RWPE2 (cell line): Measurements from ENCODE around the gene FAM200B.

Experiments
- ATAC-seq: fragments of 200-7000 bp; cut with Tn5 transposase; 3 replicates; pipeline ENCODE4 v1.9.1; 2021; ENCODE audit warnings: low read depth
- DNase-seq: peaks from one replicate; pipeline ENCODE4 v3.0.0-alpha.2; 2020; ENCODE audit warnings: low spot score
- H3K27ac ChIP-seq: fragments of 450-650 bp; 2 replicates; pipeline ENCODE4 v1.5.1; 2017; ENCODE audit warnings: mild to moderate bottlenecking; ENCODE audit not compliant: poor library complexity, severe bottlenecking
- H3K27me3 ChIP-seq: fragments of 250-450 bp; sonication (Bioruptor Pico); 2 replicates; pipeline ENCODE4 v1.5.1; 2021; ENCODE audit warnings: mild to moderate bottlenecking, moderate library complexity; ENCODE audit not compliant: insufficient read depth, poor library complexity, severe bottlenecking
- H3K36me3 ChIP-seq: fragments of 250-450 bp; sonication (Bioruptor Pico); 2 replicates; pipeline ENCODE4 v1.5.1; 2020; ENCODE audit warnings: low read depth, mild to moderate bottlenecking, moderate library complexity
- H3K4me1 ChIP-seq: fragments of 250-450 bp; sonication (Bioruptor Pico); 2 replicates; pipeline ENCODE4 v1.5.1; 2021; ENCODE audit warnings: mild to moderate bottlenecking, moderate library complexity; ENCODE audit not compliant: insufficient read depth, poor library complexity, severe bottlenecking
- H3K4me3 ChIP-seq: fragments of 250-450 bp; sonication (Bioruptor Pico); 2 replicates; pipeline ENCODE4 v1.5.1; 2021; ENCODE audit warnings: mild to moderate bottlenecking, moderate library complexity; ENCODE audit not compliant: severe bottlenecking
- H3K9me3 ChIP-seq: fragments of 250-450 bp; sonication (Bioruptor Pico); 2 replicates; pipeline ENCODE4 v1.5.1; 2021; ENCODE audit warnings: mild to moderate bottlenecking, moderate library complexity; ENCODE audit not compliant: severe bottlenecking
- CTCF ChIP-seq: fragments of 450-650 bp; IDR thresholded peaks from one replicate; pipeline ENCODE4 v1.5.1; 2017; ENCODE audit warnings: mild to moderate bottlenecking, moderate library complexity; ENCODE audit not compliant: poor library complexity, severe bottlenecking

FAM200B gene

GRCh38 chr4:15707363-15707715 is 25.7 kb downstream of the FAM200B start:
- H3K27me3 ChIP-seq: no peaks in the 10 kb centered on the region
- ATAC-seq: no peak
- H3K9me3 ChIP-seq: no peaks in the 10 kb centered on the region
- no peak for TF ChIP-seq CTCF
- H3K27ac ChIP-seq: no peak overlapping the region
- H3K36me3 ChIP-seq: no peaks in the 10 kb centered on the region
- no peaks in the 10 kb centered on the region for H3K4me1 ChIP-seq
- DNase-seq: no peak
- H3K4me3 ChIP-seq: no peak overlapping the region

- Histone ChIP-seq H3K27me3 (no peaks in the 10 kb centered on the region), H3K4me3 (no peak overlapping the region), H3K9me3 (no peaks in the 10 kb centered on the region), H3K36me3 (no peaks in the 10 kb centered on the region), H3K4me1 (peaks cover 1% of the 10 kb centered on the region), H3K27ac (no peak overlapping the region)
- ATAC-seq (no peak), DNase-seq (no peak)
- TF ChIP-seq CTCF: no peak
Measured at GRCh38 chr4:15711762-15712161, 30.1 kb downstream of the FAM200B start.

- H3K9me3 ChIP-seq: no peaks in the 10 kb centered on the region
- H3K4me3 ChIP-seq: no peak overlapping the region
- peaks cover 3% of the 10 kb centered on the region for H3K4me1 ChIP-seq
- TF ChIP-seq CTCF: no peak
- H3K27ac ChIP-seq: no peak overlapping the region
- H3K36me3 ChIP-seq: no peaks in the 10 kb centered on the region
- no peak for DNase-seq
- no peak for ATAC-seq
- H3K27me3 ChIP-seq: no peaks in the 10 kb centered on the region
Measured at GRCh38 chr4:15712214-15712613, 30.6 kb downstream of the FAM200B start.

- H3K4me1 ChIP-seq: peaks cover 3% of the 10 kb centered on the region
- DNase-seq (no peak), ATAC-seq (no peak)
- no peak for TF ChIP-seq CTCF
- no peak overlapping the region for H3K4me3 ChIP-seq
- no peak overlapping the region for H3K27ac ChIP-seq
- H3K36me3 ChIP-seq: no peaks in the 10 kb centered on the region
- no peaks in the 10 kb centered on the region for H3K27me3 ChIP-seq
- H3K9me3 ChIP-seq: no peaks in the 10 kb centered on the region
Measured at GRCh38 chr4:15714141-15714540, 32.5 kb downstream of the FAM200B start.

- no peak for DNase-seq
- H3K36me3 ChIP-seq: no peaks in the 10 kb centered on the region
- ATAC-seq: no peak
Measured at GRCh38 chr4:15714646-15715435, 33.2 kb downstream of the FAM200B start.

More at GRCh38 chr4:15714646-15715435, 33.2 kb downstream of the FAM200B start:
- Histone ChIP-seq H3K9me3 (no peaks in the 10 kb centered on the region), H3K4me1 (peaks cover 3% of the 10 kb centered on the region), H3K27ac (no peak overlapping the region), H3K4me3 (no peak overlapping the region), H3K27me3 (no peaks in the 10 kb centered on the region)
- TF ChIP-seq CTCF: no peak
